PC-3 (cell line): ENCODE measurements around the gene RPS3A. TPM values are rescaled to one million over a fixed set of nuclear protein-coding genes. Genes with fewer than 3 reads are reported as not detected.
"Not testable (repeated sequence)": the region's sequence is repeated elsewhere in the genome, so short reads cannot be mapped to it uniquely, and the experiment has no call there.

Experiments
- ATAC-seq: fragments of 200-7000 bp; cut with Tn5 transposase; 2 replicates; pipeline ENCODE4 v1.9.1; 2020; ENCODE audit warnings: mild to moderate bottlenecking, moderate library complexity
- BruUV-seq: library from RNA; stranded (reverse); fragments of 400-500 nt; replicated peaks from 2 replicates; lab custom pipeline; 2021; lab: Mats Ljungman, UMichigan
- CTCF ChIA-PET: fragments of 300-600 bp; sonication (Branson Sonifier 250); formaldehyde crosslinking; loops from one replicate; lab custom pipeline; 2022; ENCODE audit warnings: antibody characterized with exemption; lab: Charles Lee
- POLR2A ChIA-PET: fragments of 300-600 bp; sonication (Branson Sonifier 250); formaldehyde crosslinking; loops from one replicate; lab custom pipeline; 2022; ENCODE audit warnings: antibody characterized with exemption; ENCODE audit not compliant: unreplicated experiment; lab: Charles Lee
- DNase-seq: peaks from one replicate; pipeline ENCODE4 v3.0.0-alpha.2; 2015
- H2AFZ ChIP-seq: fragments of 300-600 bp; sonication (generic); 2 replicates; pipeline ENCODE4 v1.6.0; 2016; ENCODE audit warnings: antibody characterized with exemption, low read length
- H3F3A ChIP-seq: fragments of 300-600 bp; sonication (generic); one replicate; pipeline ENCODE4 v1.6.0; 2017; ENCODE audit warnings: antibody characterized with exemption, low read length, control low read depth, mild to moderate bottlenecking; ENCODE audit not compliant: unreplicated experiment
- H3K27ac ChIP-seq: fragments of 300-600 bp; sonication (generic); 2 replicates; pipeline ENCODE4 v1.5.1; 2016; ENCODE audit warnings: mild to moderate bottlenecking, low read length
- H3K27me3 ChIP-seq: fragments of 300-600 bp; sonication (generic); 2 replicates; pipeline ENCODE4 v1.6.1; 2016; ENCODE audit warnings: low read length, mixed read lengths
- H3K36me3 ChIP-seq: fragments of 300-600 bp; sonication (generic); 2 replicates; pipeline ENCODE4 v1.6.1; 2016; ENCODE audit warnings: low read depth, mixed run types, low read length, mixed read lengths
- H3K4me1 ChIP-seq: fragments of 300-600 bp; sonication (generic); 2 replicates; pipeline ENCODE4 v1.5.1; 2016; ENCODE audit warnings: low read length; ENCODE audit not compliant: insufficient read depth
- H3K4me2 ChIP-seq: fragments of 300-600 bp; sonication (generic); 2 replicates; pipeline ENCODE4 v1.6.0; 2016; ENCODE audit warnings: low read length
- H3K4me3 ChIP-seq: fragments of 300-600 bp; sonication (generic); 2 replicates; pipeline ENCODE4 v1.5.1; 2016; ENCODE audit warnings: mild to moderate bottlenecking, low read length, mixed read lengths
- H3K79me2 ChIP-seq: fragments of 300-600 bp; sonication (generic); 2 replicates; pipeline ENCODE4 v1.6.1; 2017; ENCODE audit warnings: low read length, mixed read lengths
- H3K9ac ChIP-seq: fragments of 300-600 bp; sonication (generic); 2 replicates; pipeline ENCODE4 v1.6.0; 2016; ENCODE audit warnings: mild to moderate bottlenecking, low read length
- H3K9me2 ChIP-seq: fragments of 300-600 bp; sonication (generic); replicated peaks from 2 replicates; pipeline ENCODE4 v1.6.1; 2016; ENCODE audit warnings: mixed run types, low read length, mixed read lengths
- H3K9me3 ChIP-seq: fragments of 300-600 bp; sonication (generic); 2 replicates; pipeline ENCODE4 v1.6.1; 2016; ENCODE audit warnings: low read length, mixed read lengths
- H4K20me1 ChIP-seq: fragments of 300-600 bp; sonication (generic); 2 replicates; pipeline ENCODE4 v1.6.1; 2016; ENCODE audit warnings: low read length, mixed read lengths
- EZH2 ChIP-seq: fragments of 300-600 bp; sonication (generic); IDR thresholded peaks from one replicate; pipeline ENCODE4 v1.6.1; 2017; ENCODE audit warnings: antibody characterized with exemption, mild to moderate bottlenecking, low read length; ENCODE audit not compliant: unreplicated experiment
- EZH2phosphoT487 ChIP-seq: fragments of 300-600 bp; sonication (generic); IDR thresholded peaks from 2 replicates; pipeline ENCODE4 v1.6.1; 2018; ENCODE audit warnings: mild to moderate bottlenecking, antibody characterized with exemption, low read length, borderline replicate concordance
- intact Hi-C: fragments of 100-400 bp; cut with micrococcal nuclease; formaldehyde crosslinking; loops from 2 replicates; pipeline ENCODE4 v1.9.0; 2023
- total RNA-seq: library from RNA; depleted of rRNA; stranded (reverse); fragments of >200 nt; gene quantifications from 2 replicates; pipeline ENCODE4 v1.2.3, GENCODE V29; 2014
- TF ChIP-seq, protein P1 (sequence below): fragments of 300-600 bp; sonication (generic); conservative IDR thresholded peaks from 2 replicates; pipeline ENCODE4 v1.5.1; 2017; ENCODE audit warnings: antibody characterized with exemption, low read depth, mild to moderate bottlenecking, low read length

RPS3A gene
- total RNA-seq, 1 experiment from 2014 or later, result 560 TPM

DNA sequence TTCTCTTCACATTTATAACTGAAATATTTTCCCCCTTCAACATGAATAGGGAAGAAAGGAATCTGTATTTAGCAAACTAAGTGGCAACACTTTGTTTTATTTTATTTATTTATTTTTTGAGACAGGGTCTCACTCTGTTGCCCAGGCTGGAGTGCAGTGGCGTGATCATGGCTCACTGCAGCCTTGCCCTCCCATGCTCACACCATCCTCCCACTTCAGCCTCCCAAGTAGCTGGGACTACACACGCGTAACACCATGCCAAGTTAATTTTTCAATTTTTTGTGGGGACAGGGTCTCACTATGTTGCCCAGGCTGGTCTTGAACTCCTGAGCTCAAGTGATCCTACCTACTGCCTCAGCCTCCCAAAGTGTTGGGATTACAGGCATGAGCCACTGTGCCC lies 36.6 kb downstream of the RPS3A start:
- H3K9me3 ChIP-seq, H3K27me3 ChIP-seq, DNase-seq, ATAC-seq, H3K4me3 ChIP-seq, BruUV-seq, H3K4me1 ChIP-seq, H3K79me2 ChIP-seq, POLR2A ChIA-PET, H3K4me2 ChIP-seq, H4K20me1 ChIP-seq, H3K9me2 ChIP-seq, H2AFZ ChIP-seq, H3K27ac ChIP-seq, H3K9ac ChIP-seq, H3F3A ChIP-seq, H3K36me3 ChIP-seq, intact Hi-C loops, CTCF ChIA-PET: not testable (repeated sequence)

DNA sequence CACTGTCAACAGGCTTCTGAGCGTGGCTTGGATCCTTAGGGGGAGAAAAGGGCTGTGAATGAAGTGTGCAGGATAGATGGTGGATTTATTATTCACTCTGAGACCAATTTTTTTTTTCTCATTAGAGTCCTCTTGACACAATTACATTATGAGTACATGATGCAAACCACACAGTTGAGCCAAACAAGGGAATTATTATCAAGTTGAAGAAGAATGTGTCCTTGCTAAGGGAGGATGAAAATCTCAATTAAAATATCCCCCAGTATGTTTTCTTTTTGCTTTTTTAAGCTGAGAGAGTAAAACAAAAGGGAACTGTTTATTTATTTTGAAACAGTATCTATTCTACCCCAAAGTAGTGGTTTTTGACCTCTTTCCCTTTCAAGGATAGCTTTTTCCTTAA lies 40.4 kb downstream of the RPS3A start:
- no peak overlapping the region for H3K4me3 ChIP-seq
- no peaks in the 10 kb centered on the region for H3K9me3 ChIP-seq
- intact Hi-C loops, result no loop called here
- no peaks in the 10 kb centered on the region for H3K4me1 ChIP-seq
- ATAC-seq (no peak), DNase-seq (no peak)
- H3K36me3 ChIP-seq, result peaks cover 3% of the 10 kb centered on the region; the same call in 1 of the 2 replicates
- no TSS peak for BruUV-seq
- H3K27me3 ChIP-seq, result no peaks in the 10 kb centered on the region
- ChIA-PET POLR2A (no interaction called here), CTCF (no interaction called here)
- no peak for TF ChIP-seq EZH2
- TF ChIP-seq, protein P1, sequence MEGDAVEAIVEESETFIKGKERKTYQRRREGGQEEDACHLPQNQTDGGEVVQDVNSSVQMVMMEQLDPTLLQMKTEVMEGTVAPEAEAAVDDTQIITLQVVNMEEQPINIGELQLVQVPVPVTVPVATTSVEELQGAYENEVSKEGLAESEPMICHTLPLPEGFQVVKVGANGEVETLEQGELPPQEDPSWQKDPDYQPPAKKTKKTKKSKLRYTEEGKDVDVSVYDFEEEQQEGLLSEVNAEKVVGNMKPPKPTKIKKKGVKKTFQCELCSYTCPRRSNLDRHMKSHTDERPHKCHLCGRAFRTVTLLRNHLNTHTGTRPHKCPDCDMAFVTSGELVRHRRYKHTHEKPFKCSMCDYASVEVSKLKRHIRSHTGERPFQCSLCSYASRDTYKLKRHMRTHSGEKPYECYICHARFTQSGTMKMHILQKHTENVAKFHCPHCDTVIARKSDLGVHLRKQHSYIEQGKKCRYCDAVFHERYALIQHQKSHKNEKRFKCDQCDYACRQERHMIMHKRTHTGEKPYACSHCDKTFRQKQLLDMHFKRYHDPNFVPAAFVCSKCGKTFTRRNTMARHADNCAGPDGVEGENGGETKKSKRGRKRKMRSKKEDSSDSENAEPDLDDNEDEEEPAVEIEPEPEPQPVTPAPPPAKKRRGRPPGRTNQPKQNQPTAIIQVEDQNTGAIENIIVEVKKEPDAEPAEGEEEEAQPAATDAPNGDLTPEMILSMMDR, result no peak
- TF ChIP-seq EZH2phosphoT487, result no peak
- H3F3A ChIP-seq, result no peaks in the 10 kb centered on the region
- no peak overlapping the region for H3K4me2 ChIP-seq
- H4K20me1 ChIP-seq, result no peaks in the 10 kb centered on the region
- H3K79me2 ChIP-seq, result no peaks in the 10 kb centered on the region
- no peak overlapping the region for H3K9ac ChIP-seq
- H3K9me2 ChIP-seq, result no peaks in the 10 kb centered on the region
- no peak overlapping the region for H2AFZ ChIP-seq
- H3K27ac ChIP-seq, result no peak overlapping the region

DNA sequence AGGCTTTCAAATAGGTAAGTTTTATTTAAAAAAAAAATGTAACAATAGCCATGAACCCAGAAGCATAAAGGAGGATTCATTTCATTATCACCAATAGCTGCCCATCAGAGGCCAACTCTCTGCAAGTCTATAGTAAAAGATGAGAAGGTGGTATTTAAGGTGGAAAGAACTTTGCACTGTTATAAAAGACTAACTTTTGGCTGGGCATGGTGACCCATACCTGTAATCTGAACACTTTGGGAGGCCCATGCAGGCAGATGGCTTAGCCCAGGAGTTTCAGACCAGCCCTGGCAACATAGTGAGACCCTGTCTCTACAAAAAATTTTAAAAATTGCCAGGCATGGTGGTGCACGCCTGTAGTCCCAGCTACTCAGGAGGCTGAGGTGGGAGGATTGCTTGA lies 43.3 kb downstream of the RPS3A start:
- POLR2A ChIA-PET, result no interaction called here
- intact Hi-C loops, result no loop called here
- Histone ChIP-seq H3K36me3 (peaks cover 5% of the 10 kb centered on the region; the same call in 1 of the 2 replicates), H3K27me3 (no peaks in the 10 kb centered on the region), H3F3A (no peaks in the 10 kb centered on the region), H3K9me2 (no peaks in the 10 kb centered on the region), H3K9me3 (no peaks in the 10 kb centered on the region), H4K20me1 (no peaks in the 10 kb centered on the region), H3K4me1 (no peaks in the 10 kb centered on the region), H3K79me2 (no peaks in the 10 kb centered on the region), H3K4me2 (no peak overlapping the region), H3K9ac (no peak overlapping the region), H2AFZ (no peak overlapping the region), H3K4me3 (no peak overlapping the region), H3K27ac (no peak overlapping the region)
- CTCF ChIA-PET, result no interaction called here
- DNase-seq (no peak), ATAC-seq (no peak)
- TF ChIP-seq EZH2phosphoT487 (no peak), EZH2 (no peak)
- TF ChIP-seq, protein P1, result no peak
- no TSS peak for BruUV-seq
